GM19035 (cell line): ENCODE results near the gene RPL7L1.
A peak's percentile ranks its signal among the peaks of the same experiment; 100 is the strongest.
"Not testable (repeated sequence)": the region's sequence is repeated elsewhere in the genome, so short reads cannot be mapped to it uniquely, and the experiment has no call there.

Source experiments
- ATAC-seq: cut with Tn5 transposase; IDR thresholded peaks from one replicate; pipeline ENCODE4 v1.9.1; 2021; ENCODE audit not compliant: unreplicated experiment

Gene RPL7L1

GRCh38 chr6:42890311-42891198 lies 11.1 kb downstream of the RPL7L1 start:
- peak; percentile 90 for ATAC-seq

GRCh38 chr6:42891199-42891722 lies 11.8 kb downstream of the RPL7L1 start:
- ATAC-seq = no peak

DNA sequence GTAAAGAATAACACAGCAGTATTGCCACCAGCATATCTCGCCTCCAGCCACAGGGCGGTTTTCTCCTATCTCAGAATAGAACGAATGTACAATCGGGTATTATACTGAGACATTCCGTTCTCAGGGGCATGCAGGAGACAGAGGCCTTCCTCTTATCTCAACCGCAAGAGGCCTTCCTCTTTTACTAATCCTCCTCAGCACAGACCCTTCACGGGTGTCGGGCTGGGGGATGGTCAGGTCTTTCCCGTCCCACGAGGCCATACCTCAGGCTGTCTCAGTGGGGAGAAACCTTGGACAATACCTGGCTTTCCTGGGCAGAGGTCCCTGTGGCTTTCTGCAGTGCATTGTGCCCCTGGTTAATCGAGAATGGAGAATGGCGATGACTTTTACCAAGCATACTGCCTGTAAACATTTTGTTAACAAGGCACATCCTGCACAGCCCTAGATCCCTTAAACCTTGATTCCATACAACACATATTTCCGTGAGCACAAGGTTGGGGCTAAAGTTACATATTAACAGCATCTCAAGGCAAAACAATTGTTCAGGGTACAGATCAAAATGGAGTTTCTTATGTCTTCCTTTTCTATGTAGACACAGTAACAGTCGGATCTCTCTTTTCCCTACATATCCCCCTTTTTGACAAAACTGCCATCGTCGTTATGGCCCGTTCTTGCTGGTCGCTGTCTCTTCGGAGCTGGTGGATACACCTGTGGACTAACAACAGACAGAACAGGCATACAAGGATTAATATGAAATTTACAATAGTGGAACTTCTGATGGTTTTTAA lies 14.8 kb downstream of the RPL7L1 start:
- not testable (repeated sequence) for ATAC-seq

DNA sequence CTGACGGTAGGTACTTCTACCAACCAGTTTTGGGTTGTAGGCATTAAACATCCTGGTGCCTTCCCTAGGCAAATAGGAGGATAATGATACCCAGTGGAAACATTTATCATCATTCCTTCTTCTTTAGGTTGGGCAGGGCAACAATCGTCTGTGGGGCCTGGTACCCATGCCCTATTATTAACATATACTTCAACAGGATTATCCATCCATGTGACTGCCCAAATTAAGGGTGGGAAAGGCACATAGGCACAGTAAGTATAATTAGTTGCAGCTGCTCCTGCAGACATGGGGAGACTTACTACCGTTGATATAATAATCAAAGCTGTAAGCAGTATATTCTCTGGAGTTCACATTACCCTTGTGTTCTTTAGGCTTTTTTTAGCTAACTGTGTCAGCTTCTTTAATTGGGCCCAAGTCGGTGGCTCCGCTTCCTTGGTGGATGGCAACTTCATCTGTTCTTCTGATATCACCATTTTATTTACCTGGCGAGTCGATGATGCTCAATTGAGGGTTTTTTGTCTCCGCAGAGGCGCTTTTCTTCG lies 16.8 kb downstream of the RPL7L1 start:
- ATAC-seq = no peak

- ATAC-seq = no peak
Measured at GRCh38 chr6:42898891-42899361, 19.5 kb downstream of the RPL7L1 start.

- no peak for ATAC-seq
Measured at GRCh38 chr6:42899871-42900270, 20.5 kb downstream of the RPL7L1 start.

DNA sequence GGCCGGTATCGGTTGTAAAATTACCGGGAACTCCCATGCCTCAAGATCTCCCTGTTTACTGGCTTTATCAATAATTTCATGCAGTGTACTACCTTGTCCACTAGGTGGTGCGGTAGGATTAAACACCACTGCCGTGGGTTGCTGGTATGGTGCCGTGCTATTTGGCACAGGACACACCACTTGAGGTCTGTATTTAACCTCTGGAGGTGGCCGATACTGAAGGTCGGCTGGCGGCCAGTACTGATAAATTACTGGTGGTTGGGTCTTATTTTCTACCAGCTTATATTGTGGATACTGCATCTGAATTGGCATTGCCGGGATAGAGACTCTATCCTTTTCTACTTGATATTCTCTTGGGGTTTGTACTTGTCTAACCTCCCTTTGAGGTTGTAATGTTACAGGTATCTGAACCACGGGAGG lies 22.1 kb downstream of the RPL7L1 start:
- no peak for ATAC-seq

GRCh38 chr6:42902429-42903263 lies 23.2 kb downstream of the RPL7L1 start:
- ATAC-seq = not testable (repeated sequence)

- no peak for ATAC-seq
Measured at GRCh38 chr6:42904467-42904866, 25.1 kb downstream of the RPL7L1 start.

DNA sequence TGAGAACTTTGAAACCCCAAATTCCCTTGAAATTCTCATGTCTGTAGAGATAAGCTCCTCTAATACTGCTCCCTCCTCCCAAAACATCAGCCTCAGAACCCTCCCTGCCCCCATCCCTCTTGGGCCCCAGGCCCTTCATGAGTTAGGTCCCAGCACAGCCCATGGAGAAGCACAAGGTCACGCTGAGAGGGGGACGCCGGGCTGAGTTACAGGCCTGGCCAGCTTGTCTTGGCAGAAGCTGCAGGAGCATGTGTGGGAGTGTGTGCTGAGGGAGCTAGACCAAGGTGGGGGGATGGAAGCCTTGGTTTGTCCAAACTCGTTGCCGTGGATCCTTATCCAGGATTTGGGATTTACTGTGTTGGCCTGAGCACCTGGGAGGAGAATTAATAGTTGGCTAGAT lies 27.9 kb downstream of the RPL7L1 start:
- no peak for ATAC-seq

DNA sequence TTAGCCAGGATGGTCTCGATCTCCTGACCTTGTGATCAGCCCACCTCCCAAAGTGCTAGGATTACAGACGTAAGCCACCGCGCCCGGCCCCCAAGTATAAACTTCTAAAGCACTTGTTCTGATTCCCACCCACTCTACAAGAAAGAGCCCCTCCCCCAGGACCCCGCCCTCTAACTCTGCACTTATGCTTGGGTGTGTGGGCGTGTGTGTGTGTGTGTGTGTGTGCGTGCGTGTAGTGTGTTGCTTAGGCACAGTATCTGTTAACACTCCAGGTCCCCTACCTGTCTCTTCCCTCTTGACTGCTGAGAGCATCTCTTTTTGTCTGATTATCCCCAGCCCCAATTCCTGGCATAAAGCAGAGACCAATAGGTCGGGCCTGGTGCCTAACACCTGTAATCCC lies 30.4 kb downstream of the RPL7L1 start:
- no peak for ATAC-seq

GRCh38 chr6:42911171-42912021 lies 32.0 kb downstream of the RPL7L1 start:
- no peak for ATAC-seq

DNA sequence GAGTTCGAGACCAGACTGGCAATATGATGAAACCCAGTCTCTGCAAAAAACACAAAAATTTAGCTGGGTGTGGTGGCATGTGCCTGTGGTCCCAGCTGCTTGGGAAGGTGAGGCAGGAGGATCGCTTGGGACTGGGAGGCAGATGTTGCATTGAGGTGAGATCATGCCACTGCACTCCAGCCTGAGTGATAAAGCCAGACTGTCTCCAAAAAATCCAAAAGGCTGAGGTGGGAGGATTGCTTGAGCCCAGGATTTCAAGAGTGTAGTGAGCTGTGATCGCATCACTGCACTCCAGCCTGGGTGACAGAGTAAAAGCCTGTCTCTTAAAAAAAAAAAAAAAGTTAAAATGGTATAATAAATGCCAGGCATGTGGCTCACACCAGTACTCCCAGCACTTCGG lies 35.1 kb downstream of the RPL7L1 start:
- ATAC-seq = no peak

GRCh38 chr6:42915732-42916131 lies 36.3 kb downstream of the RPL7L1 start, which contains the start of gene PTCRA:
PTCRA (plus strand) TSS chr6:42916053; CDS start chr6:42916070, 17 bp downstream.
- ATAC-seq = no peak

- ATAC-seq = no peak
Measured at GRCh38 chr6:42916288-42916687, 36.9 kb downstream of the RPL7L1 start.

GRCh38 chr6:42921801-42922200 lies 42.4 kb downstream of the RPL7L1 start:
- no peak for ATAC-seq

- ATAC-seq = no peak
Measured at GRCh38 chr6:42923666-42924065, 44.2 kb downstream of the RPL7L1 start.

DNA sequence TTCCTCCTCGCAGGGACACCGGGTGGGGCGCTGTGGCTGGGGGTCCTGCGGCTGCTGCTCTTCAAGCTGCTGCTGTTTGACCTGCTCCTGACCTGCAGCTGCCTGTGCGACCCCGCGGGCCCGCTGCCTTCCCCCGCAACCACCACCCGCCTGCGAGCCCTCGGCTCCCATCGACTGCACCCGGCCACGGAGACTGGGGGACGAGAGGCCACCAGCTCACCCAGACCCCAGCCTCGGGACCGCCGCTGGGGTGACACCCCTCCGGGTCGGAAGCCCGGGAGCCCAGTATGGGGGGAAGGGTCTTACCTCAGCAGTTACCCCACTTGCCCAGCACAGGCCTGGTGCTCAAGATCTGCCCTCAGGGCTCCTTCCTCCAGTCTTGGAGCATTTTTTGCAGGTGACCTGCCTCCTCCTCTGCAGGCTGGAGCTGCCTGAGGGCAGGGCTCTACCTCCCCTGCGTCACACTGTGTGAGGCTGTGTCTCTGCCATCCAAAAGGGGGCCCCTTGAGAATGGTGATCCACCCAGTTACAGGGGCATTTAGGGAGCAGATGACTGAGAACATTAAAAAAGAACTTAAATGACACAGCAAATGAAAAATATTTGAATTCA lies 45.9 kb downstream of the RPL7L1 start:
- no peak for ATAC-seq
